Measurements from ENCODE around the gene OAS2. TPM values are rescaled to one million over a fixed set of nuclear protein-coding genes. Genes with fewer than 3 reads are reported as not detected.

The OAS2 gene
- total RNA-seq, 4 donors from 2014 or later = 1.2 to 4.2 (median 3.2) TPM

GRCh38 chr12:113055594-113056380 lies 77.5 kb downstream of the OAS2 start:
- peaks cover 13% of the 10 kb centered on the region for H3K4me1 ChIP-seq
- no peak overlapping the region for H3K27ac ChIP-seq
- 50% methylated on average over 9 of the region's 13 CpGs for WGBS
- H3K27me3 ChIP-seq = peaks cover 46% of the 10 kb centered on the region
- H3K36me3 ChIP-seq = no peaks in the 10 kb centered on the region
- no peaks in the 10 kb centered on the region for H3K9me3 ChIP-seq
- no peak for DNase-seq (ENCODE audit: low spot score in 2 of 2)
- H3K4me3 ChIP-seq = peak overlapping the region; percentile 67
- no peak for TF ChIP-seq CTCF (IDR thresholded peaks at IDR 0.05)
- no peak for TF ChIP-seq POLR2AphosphoS5 (IDR thresholded peaks at IDR 0.05)

- Histone ChIP-seq H3K36me3 (no peaks in the 10 kb centered on the region), H3K4me3 (peak overlapping the region; percentile 67), H3K27me3 (peaks cover 46% of the 10 kb centered on the region), H3K9me3 (no peaks in the 10 kb centered on the region), H3K27ac (no peak overlapping the region), H3K4me1 (peaks cover 13% of the 10 kb centered on the region)
- WGBS = 11% methylated on average over 3 of the region's 8 CpGs
- TF ChIP-seq POLR2AphosphoS5 (IDR thresholded peaks at IDR 0.05) = no peak
- TF ChIP-seq POLR2A (IDR thresholded peaks at IDR 0.05) = no peak
- TF ChIP-seq EP300 (IDR thresholded peaks at IDR 0.05) = no peak
- TF ChIP-seq CTCF (IDR thresholded peaks at IDR 0.05) = no peak
- DNase-seq (ENCODE audit: low spot score in 2 of 2) = no peak
These were observed 78.0 kb downstream of the OAS2 start for GRCh38 chr12:113056381-113056630.

GRCh38 chr12:113056631-113057488 lies 78.5 kb downstream of the OAS2 start, which contains the start of gene DTX1:
TSS of gene DTX1 (plus strand) at chr12:113056730. CDS start at chr12:113058193, 1,463 bp downstream.
- Histone ChIP-seq H3K4me1 (peaks cover 13% of the 10 kb centered on the region), H3K4me3 (peak within 1 kb of the TSS; percentile 67), H3K27me3 (peaks cover 46% of the 10 kb centered on the region), H3K9me3 (no peaks in the 10 kb centered on the region), H3K27ac (peak within 1 kb of the TSS; percentile 51), H3K36me3 (no peaks in the 10 kb centered on the region)
- TF ChIP-seq EP300 (IDR thresholded peaks at IDR 0.05) (no peak), CTCF (IDR thresholded peaks at IDR 0.05) (no peak), POLR2A (IDR thresholded peaks at IDR 0.05) (no peak), POLR2AphosphoS5 (IDR thresholded peaks at IDR 0.05) (no peak)
- no peak for DNase-seq (ENCODE audit: low spot score in 2 of 2)
- WGBS = 0% methylated on average over 3 of the region's 94 CpGs

GRCh38 chr12:113057565-113058485 lies 79.5 kb downstream of the OAS2 start:
- Histone ChIP-seq H3K4me3 (peak overlapping the region; percentile 67), H3K4me1 (peaks cover 13% of the 10 kb centered on the region), H3K36me3 (no peaks in the 10 kb centered on the region), H3K9me3 (no peaks in the 10 kb centered on the region), H3K27me3 (peaks cover 44% of the 10 kb centered on the region), H3K27ac (no peak overlapping the region)
- 91% methylated on average over 7 of the region's 44 CpGs for WGBS
- no peak for TF ChIP-seq CTCF (IDR thresholded peaks at IDR 0.05)
- no peak for TF ChIP-seq POLR2AphosphoS5 (IDR thresholded peaks at IDR 0.05)
- TF ChIP-seq EP300 (IDR thresholded peaks at IDR 0.05) = no peak
- TF ChIP-seq POLR2A (IDR thresholded peaks at IDR 0.05) = no peak
- no peak for DNase-seq (ENCODE audit: low spot score in 2 of 2)

Data from suprapubic skin (tissue), 4 donors.